ENCODE data around the gene WDR31.

DNA sequence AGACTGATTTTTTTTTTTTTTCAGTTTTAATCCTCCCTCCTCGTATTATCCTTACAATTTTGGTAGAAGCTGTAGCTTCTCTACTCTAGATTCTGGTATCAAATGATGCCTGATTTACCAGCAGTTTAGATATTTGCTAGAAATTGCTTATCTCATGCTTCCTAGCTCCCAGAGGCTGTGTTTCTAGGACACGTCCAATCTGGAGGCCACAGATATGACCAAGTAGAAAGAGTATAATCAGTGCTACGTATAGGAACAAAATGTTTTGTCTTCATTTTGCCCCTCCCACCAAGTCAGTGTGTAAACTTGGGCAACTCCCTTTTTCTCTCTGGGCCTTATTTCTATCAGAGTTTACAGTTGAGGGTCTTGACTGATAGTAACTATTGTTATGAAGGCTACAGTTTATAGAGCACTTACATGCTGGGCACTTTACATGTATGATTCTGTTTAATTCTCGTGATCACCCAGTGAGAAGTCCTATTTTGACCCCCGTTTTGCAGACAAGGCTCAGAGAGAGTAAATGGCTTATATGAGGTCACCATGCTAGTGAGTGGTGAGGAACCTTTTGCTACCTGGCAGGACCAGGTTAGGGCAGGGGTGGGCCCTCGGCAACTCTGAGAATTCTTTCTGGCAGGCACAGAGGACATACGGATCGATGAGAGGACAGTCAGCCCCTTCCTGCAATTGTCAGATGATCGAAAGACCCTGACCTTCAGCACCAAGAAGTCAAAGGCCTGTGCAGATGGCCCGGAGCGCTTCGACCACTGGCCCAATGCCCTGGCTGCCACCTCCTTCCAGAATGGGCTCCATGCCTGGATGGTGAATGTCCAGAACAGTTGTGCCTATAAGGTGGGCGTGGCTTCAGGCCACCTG lies 29.1 kb upstream of the WDR31 start:
- TF ChIP-seq, protein P1, sequence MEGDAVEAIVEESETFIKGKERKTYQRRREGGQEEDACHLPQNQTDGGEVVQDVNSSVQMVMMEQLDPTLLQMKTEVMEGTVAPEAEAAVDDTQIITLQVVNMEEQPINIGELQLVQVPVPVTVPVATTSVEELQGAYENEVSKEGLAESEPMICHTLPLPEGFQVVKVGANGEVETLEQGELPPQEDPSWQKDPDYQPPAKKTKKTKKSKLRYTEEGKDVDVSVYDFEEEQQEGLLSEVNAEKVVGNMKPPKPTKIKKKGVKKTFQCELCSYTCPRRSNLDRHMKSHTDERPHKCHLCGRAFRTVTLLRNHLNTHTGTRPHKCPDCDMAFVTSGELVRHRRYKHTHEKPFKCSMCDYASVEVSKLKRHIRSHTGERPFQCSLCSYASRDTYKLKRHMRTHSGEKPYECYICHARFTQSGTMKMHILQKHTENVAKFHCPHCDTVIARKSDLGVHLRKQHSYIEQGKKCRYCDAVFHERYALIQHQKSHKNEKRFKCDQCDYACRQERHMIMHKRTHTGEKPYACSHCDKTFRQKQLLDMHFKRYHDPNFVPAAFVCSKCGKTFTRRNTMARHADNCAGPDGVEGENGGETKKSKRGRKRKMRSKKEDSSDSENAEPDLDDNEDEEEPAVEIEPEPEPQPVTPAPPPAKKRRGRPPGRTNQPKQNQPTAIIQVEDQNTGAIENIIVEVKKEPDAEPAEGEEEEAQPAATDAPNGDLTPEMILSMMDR (IDR thresholded peaks at IDR 0.05 in 8 of 11, conservative IDR thresholded peaks at IDR 0.05 in 3 of 11) = no peak
- no peak for TF ChIP-seq POLR2AphosphoS5 (IDR thresholded peaks at IDR 0.05)
